NB4 (cell line): Measurements from ENCODE around the gene HSD11B1L.

Experiments
- MYC ChIP-seq: IDR thresholded peaks from 2 replicates; pipeline ENCODE4 v1.6.1; 2011; ENCODE audit warnings: low read depth, low read length
- POLR2A ChIP-seq: IDR thresholded peaks from 2 replicates; pipeline ENCODE4 v1.6.1; 2011; ENCODE audit warnings: mild to moderate bottlenecking; ENCODE audit not compliant: insufficient read length; ENCODE audit errors: extremely low read depth
- TF ChIP-seq, protein P1 (sequence below): IDR thresholded peaks from one replicate; pipeline ENCODE4 v1.5.1; 2012; ENCODE audit warnings: low read depth, low read length
- TF ChIP-seq, protein P2 (sequence below): IDR thresholded peaks from 2 replicates; pipeline ENCODE4 v1.6.1; 2011; ENCODE audit warnings: low read depth, low read length

DNA sequence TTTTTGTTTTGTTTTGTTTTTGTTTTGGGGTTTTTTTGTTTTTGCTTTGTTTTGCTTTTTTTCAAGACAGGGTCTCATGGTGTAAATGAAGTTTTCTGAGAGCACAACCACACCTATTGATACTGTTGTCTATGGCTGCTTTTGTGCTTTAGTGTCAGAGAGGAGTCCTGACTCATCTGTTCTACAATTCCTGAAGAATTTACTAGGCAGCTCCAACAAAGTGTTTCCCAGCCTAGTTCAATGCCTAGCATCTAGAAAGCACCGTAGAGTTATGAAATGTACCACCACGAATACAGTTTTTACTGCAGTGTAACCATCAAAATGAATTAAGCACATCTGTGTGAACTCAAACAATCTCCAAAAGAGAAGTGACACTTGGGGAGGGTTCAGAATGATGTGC, 36.8 kb upstream of the HSD11B1L start:
- TF ChIP-seq, protein P1, sequence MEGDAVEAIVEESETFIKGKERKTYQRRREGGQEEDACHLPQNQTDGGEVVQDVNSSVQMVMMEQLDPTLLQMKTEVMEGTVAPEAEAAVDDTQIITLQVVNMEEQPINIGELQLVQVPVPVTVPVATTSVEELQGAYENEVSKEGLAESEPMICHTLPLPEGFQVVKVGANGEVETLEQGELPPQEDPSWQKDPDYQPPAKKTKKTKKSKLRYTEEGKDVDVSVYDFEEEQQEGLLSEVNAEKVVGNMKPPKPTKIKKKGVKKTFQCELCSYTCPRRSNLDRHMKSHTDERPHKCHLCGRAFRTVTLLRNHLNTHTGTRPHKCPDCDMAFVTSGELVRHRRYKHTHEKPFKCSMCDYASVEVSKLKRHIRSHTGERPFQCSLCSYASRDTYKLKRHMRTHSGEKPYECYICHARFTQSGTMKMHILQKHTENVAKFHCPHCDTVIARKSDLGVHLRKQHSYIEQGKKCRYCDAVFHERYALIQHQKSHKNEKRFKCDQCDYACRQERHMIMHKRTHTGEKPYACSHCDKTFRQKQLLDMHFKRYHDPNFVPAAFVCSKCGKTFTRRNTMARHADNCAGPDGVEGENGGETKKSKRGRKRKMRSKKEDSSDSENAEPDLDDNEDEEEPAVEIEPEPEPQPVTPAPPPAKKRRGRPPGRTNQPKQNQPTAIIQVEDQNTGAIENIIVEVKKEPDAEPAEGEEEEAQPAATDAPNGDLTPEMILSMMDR = no peak
- TF ChIP-seq POLR2A (no peak), MYC (no peak)
- TF ChIP-seq, protein P2, sequence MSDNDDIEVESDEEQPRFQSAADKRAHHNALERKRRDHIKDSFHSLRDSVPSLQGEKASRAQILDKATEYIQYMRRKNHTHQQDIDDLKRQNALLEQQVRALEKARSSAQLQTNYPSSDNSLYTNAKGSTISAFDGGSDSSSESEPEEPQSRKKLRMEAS = no peak
